Effector memory CD8-positive, alpha-beta T cell (primary cell): ENCODE data around the gene CDH3.

ENCODE experiments used
- ATAC-seq: fragments of 150-1000 bp; cut with Tn5 transposase; replicated peaks from 2 replicates; pipeline ENCODE4 v1.10.0; 2021; ENCODE audit warnings: mild to moderate bottlenecking, moderate library complexity
- DNase-seq, 3 experiments: peaks; one replicate each; pipeline ENCODE4 v3.0.0; 2021
- H3K27ac Mint-ChIP-seq, 2 donors: one replicate each; pipeline ENCODE4 v1.8.0; 2022; ENCODE audit warnings: mild to moderate bottlenecking in 2 of 2, mixed read lengths in 2 of 2, moderate library complexity in 2 of 2
- H3K27me3 Mint-ChIP-seq, 2 donors: one replicate each; pipeline ENCODE4 v1.8.0; 2022; ENCODE audit warnings: mixed read lengths in 2 of 2
- H3K36me3 Mint-ChIP-seq: one replicate; pipeline ENCODE4 v1.8.0; 2022; ENCODE audit warnings: mild to moderate bottlenecking, moderate library complexity, mixed read lengths; ENCODE audit not compliant: insufficient read depth
- H3K4me1 Mint-ChIP-seq, 2 donors: one replicate each; pipeline ENCODE4 v1.8.0; 2022; ENCODE audit warnings: low read depth in 2 of 2, mixed read lengths in 2 of 2
- H3K4me3 Mint-ChIP-seq, 2 donors: one replicate each; pipeline ENCODE4 v1.8.0; 2022; ENCODE audit warnings: mild to moderate bottlenecking in 2 of 2, mixed read lengths in 2 of 2, moderate library complexity in 2 of 2
- H3K9me3 Mint-ChIP-seq, 2 donors: one replicate each; pipeline ENCODE4 v1.8.0; 2022; ENCODE audit warnings: mixed read lengths in 2 of 2

The CDH3 gene

GRCh38 chr16:68659412-68660358 is 14.6 kb downstream of the CDH3 start:
- H3K9me3 Mint-ChIP-seq, result no peaks in the 10 kb centered on the region
- ATAC-seq (no peak), DNase-seq (no peak)
- H3K27me3 Mint-ChIP-seq, result peaks cover 40 to 60% of the 10 kb centered on the region in 2 donors
- no peak overlapping the region for H3K27ac Mint-ChIP-seq
- no peaks in the 10 kb centered on the region for H3K4me1 Mint-ChIP-seq
- no peaks in the 10 kb centered on the region for H3K36me3 Mint-ChIP-seq
- no peak overlapping the region for H3K4me3 Mint-ChIP-seq

GRCh38 chr16:68660359-68660795 is 15.3 kb downstream of the CDH3 start:
- no peak overlapping the region for H3K4me3 Mint-ChIP-seq
- no peaks in the 10 kb centered on the region for H3K4me1 Mint-ChIP-seq
- ATAC-seq, result no peak
- H3K9me3 Mint-ChIP-seq, result no peaks in the 10 kb centered on the region
- DNase-seq, result no peak
- no peaks in the 10 kb centered on the region for H3K36me3 Mint-ChIP-seq
- H3K27ac Mint-ChIP-seq, result no peak overlapping the region
- peaks cover 36 to 57% of the 10 kb centered on the region in 2 donors for H3K27me3 Mint-ChIP-seq

GRCh38 chr16:68662035-68662434 is 16.9 kb downstream of the CDH3 start:
- no peaks in the 10 kb centered on the region for H3K36me3 Mint-ChIP-seq
- H3K9me3 Mint-ChIP-seq, result no peaks in the 10 kb centered on the region
- ATAC-seq (no peak), DNase-seq (no peak)
- H3K27me3 Mint-ChIP-seq, result peaks cover 23 to 41% of the 10 kb centered on the region in 2 donors
- H3K4me1 Mint-ChIP-seq, result no peaks in the 10 kb centered on the region
- no peak overlapping the region for H3K4me3 Mint-ChIP-seq
- no peak overlapping the region for H3K27ac Mint-ChIP-seq

GRCh38 chr16:68664297-68664696 is 19.2 kb downstream of the CDH3 start:
- Mint-ChIP-seq H3K36me3 (no peaks in the 10 kb centered on the region), H3K4me3 (no peak overlapping the region), H3K27ac (no peak overlapping the region), H3K9me3 (no peaks in the 10 kb centered on the region), H3K4me1 (no peaks in the 10 kb centered on the region), H3K27me3 (peaks cover 10 to 21% of the 10 kb centered on the region in 2 donors)
- no peak for ATAC-seq
- no peak for DNase-seq

- Mint-ChIP-seq H3K36me3 (no peaks in the 10 kb centered on the region), H3K4me3 (no peak overlapping the region), H3K9me3 (no peaks in the 10 kb centered on the region), H3K27me3 (peaks cover 5 to 21% of the 10 kb centered on the region in 2 donors), H3K4me1 (no peaks in the 10 kb centered on the region), H3K27ac (no peak overlapping the region)
- ATAC-seq, result no peak
- no peak for DNase-seq
These were observed 20.4 kb downstream of the CDH3 start for GRCh38 chr16:68665501-68665900.

- ATAC-seq, result no peak
- Mint-ChIP-seq H3K4me1 (no peaks in the 10 kb centered on the region), H3K27me3 (peaks cover 0 to 3% of the 10 kb centered on the region in 2 donors), H3K36me3 (no peaks in the 10 kb centered on the region), H3K4me3 (no peak overlapping the region), H3K9me3 (no peaks in the 10 kb centered on the region), H3K27ac (no peak overlapping the region)
- no peak for DNase-seq
These were observed 23.2 kb downstream of the CDH3 start for GRCh38 chr16:68668266-68668665.

GRCh38 chr16:68676113-68676860 is 31.2 kb downstream of the CDH3 start:
- Mint-ChIP-seq H3K27me3 (peaks cover 0 to 7% of the 10 kb centered on the region in 2 donors), H3K36me3 (peaks cover 2% of the 10 kb centered on the region), H3K9me3 (no peaks in the 10 kb centered on the region), H3K4me1 (no peaks in the 10 kb centered on the region), H3K4me3 (no peak overlapping the region), H3K27ac (no peak overlapping the region)
- ATAC-seq (no peak), DNase-seq (no peak)

GRCh38 chr16:68681038-68681437 is 35.9 kb downstream of the CDH3 start:
- no peak overlapping the region for H3K27ac Mint-ChIP-seq
- DNase-seq, result no peak
- H3K27me3 Mint-ChIP-seq, result peaks cover 0 to 7% of the 10 kb centered on the region in 2 donors
- H3K4me3 Mint-ChIP-seq, result no peak overlapping the region
- peaks cover 2% of the 10 kb centered on the region for H3K36me3 Mint-ChIP-seq
- no peaks in the 10 kb centered on the region for H3K4me1 Mint-ChIP-seq
- no peaks in the 10 kb centered on the region for H3K9me3 Mint-ChIP-seq
- ATAC-seq, result no peak

- H3K27ac Mint-ChIP-seq, result no peak overlapping the region
- no peaks in the 10 kb centered on the region for H3K9me3 Mint-ChIP-seq
- DNase-seq, result no peak
- H3K36me3 Mint-ChIP-seq, result no peaks in the 10 kb centered on the region
- H3K4me3 Mint-ChIP-seq, result no peak overlapping the region
- no peaks in the 10 kb centered on the region for H3K27me3 Mint-ChIP-seq
- no peak for ATAC-seq
- no peaks in the 10 kb centered on the region for H3K4me1 Mint-ChIP-seq
These were observed 40.8 kb downstream of the CDH3 start for GRCh38 chr16:68685685-68686478.

- ATAC-seq (no peak), DNase-seq (no peak)
- Mint-ChIP-seq H3K27ac (no peak overlapping the region), H3K4me3 (no peak overlapping the region), H3K36me3 (no peaks in the 10 kb centered on the region), H3K4me1 (no peaks in the 10 kb centered on the region), H3K9me3 (no peaks in the 10 kb centered on the region), H3K27me3 (no peaks in the 10 kb centered on the region)
These were observed 41.8 kb downstream of the CDH3 start for GRCh38 chr16:68686905-68687304.

- H3K4me1 Mint-ChIP-seq, result no peaks in the 10 kb centered on the region
- no peaks in the 10 kb centered on the region for H3K36me3 Mint-ChIP-seq
- no peaks in the 10 kb centered on the region for H3K9me3 Mint-ChIP-seq
- no peak for ATAC-seq
- H3K4me3 Mint-ChIP-seq, result no peak overlapping the region
- DNase-seq, result no peak
- H3K27me3 Mint-ChIP-seq, result no peaks in the 10 kb centered on the region
- no peak overlapping the region for H3K27ac Mint-ChIP-seq
These were observed 44.8 kb downstream of the CDH3 start for GRCh38 chr16:68689921-68690320.

- H3K36me3 Mint-ChIP-seq, result no peaks in the 10 kb centered on the region
- H3K9me3 Mint-ChIP-seq, result no peaks in the 10 kb centered on the region
- DNase-seq, result no peak
- H3K27me3 Mint-ChIP-seq, result peaks cover 0 to 7% of the 10 kb centered on the region in 2 donors
- no peak overlapping the region for H3K27ac Mint-ChIP-seq
- no peak overlapping the region for H3K4me3 Mint-ChIP-seq
- no peaks in the 10 kb centered on the region for H3K4me1 Mint-ChIP-seq
- no peak for ATAC-seq
These were observed 50.5 kb downstream of the CDH3 start for GRCh38 chr16:68695575-68695974.

GRCh38 chr16:68696514-68696913 is 51.4 kb downstream of the CDH3 start:
- H3K4me1 Mint-ChIP-seq, result no peaks in the 10 kb centered on the region
- ATAC-seq (no peak), DNase-seq (no peak)
- no peaks in the 10 kb centered on the region for H3K9me3 Mint-ChIP-seq
- no peak overlapping the region for H3K4me3 Mint-ChIP-seq
- no peaks in the 10 kb centered on the region for H3K36me3 Mint-ChIP-seq
- peaks cover 0 to 7% of the 10 kb centered on the region in 2 donors for H3K27me3 Mint-ChIP-seq
- H3K27ac Mint-ChIP-seq, result no peak overlapping the region
